Measurements from ENCODE around the gene COL18A1. TPM values are rescaled to one million over a fixed set of nuclear protein-coding genes. Genes with fewer than 3 reads are reported as not detected.
"Not testable (repeated sequence)": the region's sequence is repeated elsewhere in the genome, so short reads cannot be mapped to it uniquely, and the experiment has no call there.

The COL18A1 gene
- total RNA-seq, 1 experiment from 2014 or later: 0.11 TPM

- Histone ChIP-seq H3K9me2 (replicated peaks; ENCODE audit: insufficient read depth, low read length) (no peaks in the 10 kb centered on the region), H2AFZ (ENCODE audit: low read length) (no peak overlapping the region), H3K27me3 (ENCODE audit: low read length) (no peaks in the 10 kb centered on the region), H3K9ac (ENCODE audit: low read length) (no peak overlapping the region), H3K9me3 (ENCODE audit: low read length) (peaks cover 11% of the 10 kb centered on the region), H3K79me2 (ENCODE audit: low read length) (no peaks in the 10 kb centered on the region), H3K27ac (ENCODE audit: low read length) (no peak overlapping the region), H3K36me3 (ENCODE audit: insufficient read depth, low read length) (no peaks in the 10 kb centered on the region), H3K4me2 (ENCODE audit: low read depth, low read length, poor library complexity, severe bottlenecking) (no peak overlapping the region), H3K4me1 (ENCODE audit: low read length) (peaks cover 9% of the 10 kb centered on the region), H3K4me3 (ENCODE audit: low read length) (no peak overlapping the region), H4K20me1 (ENCODE audit: insufficient read depth, low read depth, low read length) (no peaks in the 10 kb centered on the region)
- no peak for DNase-seq
Observed at GRCh38 chr21:45497846-45498645, 93.1 kb downstream of the COL18A1 start.

- no peaks in the 10 kb centered on the region for H3K27me3 ChIP-seq (ENCODE audit: low read length)
- no peak overlapping the region for H3K9ac ChIP-seq (ENCODE audit: low read length)
- H3K9me2 ChIP-seq (replicated peaks; ENCODE audit: insufficient read depth, low read length): no peaks in the 10 kb centered on the region
- no peak overlapping the region for H3K4me2 ChIP-seq (ENCODE audit: low read depth, low read length, poor library complexity, severe bottlenecking)
- DNase-seq: no peak
- no peaks in the 10 kb centered on the region for H3K36me3 ChIP-seq (ENCODE audit: insufficient read depth, low read length)
- H3K4me3 ChIP-seq (ENCODE audit: low read length): no peak overlapping the region
- H4K20me1 ChIP-seq (ENCODE audit: insufficient read depth, low read depth, low read length): no peaks in the 10 kb centered on the region
- H3K27ac ChIP-seq (ENCODE audit: low read length): no peak overlapping the region
- no peaks in the 10 kb centered on the region for H3K79me2 ChIP-seq (ENCODE audit: low read length)
- H3K9me3 ChIP-seq (ENCODE audit: low read length): peaks cover 11% of the 10 kb centered on the region
- peaks cover 9% of the 10 kb centered on the region for H3K4me1 ChIP-seq (ENCODE audit: low read length)
- H2AFZ ChIP-seq (ENCODE audit: low read length): no peak overlapping the region
Observed at GRCh38 chr21:45498646-45499000, 93.7 kb downstream of the COL18A1 start.

- Histone ChIP-seq H3K9me2 (replicated peaks; ENCODE audit: insufficient read depth, low read length) (no peaks in the 10 kb centered on the region), H4K20me1 (ENCODE audit: insufficient read depth, low read depth, low read length) (no peaks in the 10 kb centered on the region), H3K27ac (ENCODE audit: low read length) (no peak overlapping the region), H3K9ac (ENCODE audit: low read length) (no peak overlapping the region), H2AFZ (ENCODE audit: low read length) (no peak overlapping the region), H3K79me2 (ENCODE audit: low read length) (no peaks in the 10 kb centered on the region), H3K36me3 (ENCODE audit: insufficient read depth, low read length) (no peaks in the 10 kb centered on the region), H3K4me2 (ENCODE audit: low read depth, low read length, poor library complexity, severe bottlenecking) (no peak overlapping the region), H3K4me1 (ENCODE audit: low read length) (peaks cover 3% of the 10 kb centered on the region), H3K4me3 (ENCODE audit: low read length) (no peak overlapping the region), H3K27me3 (ENCODE audit: low read length) (no peaks in the 10 kb centered on the region), H3K9me3 (ENCODE audit: low read length) (peaks cover 11% of the 10 kb centered on the region)
- no peak for DNase-seq
Observed at GRCh38 chr21:45499201-45499750, 94.3 kb downstream of the COL18A1 start.

GRCh38 chr21:45499970-45500577 is 95.1 kb downstream of the COL18A1 start:
- Histone ChIP-seq H3K4me1 (ENCODE audit: low read length) (peaks cover 6% of the 10 kb centered on the region), H3K79me2 (ENCODE audit: low read length) (no peaks in the 10 kb centered on the region), H3K4me3 (ENCODE audit: low read length) (no peak overlapping the region), H3K9me3 (ENCODE audit: low read length) (peaks cover 11% of the 10 kb centered on the region), H3K36me3 (ENCODE audit: insufficient read depth, low read length) (no peaks in the 10 kb centered on the region), H3K9ac (ENCODE audit: low read length) (no peak overlapping the region), H3K4me2 (ENCODE audit: low read depth, low read length, poor library complexity, severe bottlenecking) (no peak overlapping the region), H4K20me1 (ENCODE audit: insufficient read depth, low read depth, low read length) (no peaks in the 10 kb centered on the region), H2AFZ (ENCODE audit: low read length) (no peak overlapping the region), H3K27ac (ENCODE audit: low read length) (no peak overlapping the region), H3K27me3 (ENCODE audit: low read length) (no peaks in the 10 kb centered on the region), H3K9me2 (replicated peaks; ENCODE audit: insufficient read depth, low read length) (no peaks in the 10 kb centered on the region)
- no peak for DNase-seq

DNA sequence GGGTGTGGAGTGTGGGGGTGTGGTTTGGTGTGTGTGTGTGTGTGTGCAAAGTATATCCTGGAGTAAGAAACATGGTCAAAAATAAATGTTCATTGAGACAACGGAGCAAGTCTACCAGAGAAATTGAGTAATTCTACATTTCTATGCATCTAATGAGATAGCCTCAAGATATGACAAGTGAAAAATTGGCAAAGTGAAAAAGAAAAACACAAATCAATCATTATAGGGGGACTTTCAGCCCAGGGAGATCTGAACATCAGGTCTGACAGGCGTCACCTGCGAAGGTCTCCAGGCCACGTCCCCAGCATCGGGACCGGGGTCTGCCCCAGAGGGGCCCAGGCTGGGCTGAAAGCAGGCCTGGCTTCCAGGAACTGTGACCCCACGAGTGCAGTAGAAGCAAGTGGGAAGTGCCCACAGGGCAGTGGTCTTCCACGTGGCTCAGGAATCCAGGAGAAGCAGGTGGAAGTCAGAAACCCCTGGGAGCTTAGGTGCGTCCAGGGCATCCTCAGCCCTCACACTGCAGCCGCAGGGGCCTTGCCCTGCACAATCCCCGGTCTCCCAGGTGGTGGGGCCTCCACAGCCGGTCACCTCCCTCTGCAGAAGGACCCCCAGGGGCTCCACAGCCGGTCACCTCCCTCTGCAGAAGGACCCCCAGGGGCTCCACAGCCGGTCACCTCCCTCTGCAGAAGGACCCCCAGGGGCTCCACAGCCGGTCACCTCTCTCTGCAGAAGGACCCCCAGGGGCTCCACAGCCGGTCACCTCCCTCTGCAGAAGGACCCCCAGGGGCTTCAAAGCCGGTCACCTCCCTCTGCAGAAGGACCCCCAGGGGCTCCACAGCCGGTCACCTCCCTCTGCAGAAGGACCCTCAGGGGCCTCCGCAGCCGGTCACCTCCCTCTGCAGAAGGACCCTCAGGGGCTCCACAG is 96.4 kb downstream of the COL18A1 start:
- H3K9me2 ChIP-seq (replicated peaks; ENCODE audit: insufficient read depth, low read length); H3K9ac ChIP-seq (ENCODE audit: low read length); H3K79me2 ChIP-seq (ENCODE audit: low read length); H4K20me1 ChIP-seq (ENCODE audit: insufficient read depth, low read depth, low read length); H3K27me3 ChIP-seq (ENCODE audit: low read length); H3K4me1 ChIP-seq (ENCODE audit: low read length); H3K4me3 ChIP-seq (ENCODE audit: low read length); H2AFZ ChIP-seq (ENCODE audit: low read length); H3K27ac ChIP-seq (ENCODE audit: low read length); DNase-seq; H3K36me3 ChIP-seq (ENCODE audit: insufficient read depth, low read length); H3K4me2 ChIP-seq (ENCODE audit: low read depth, low read length, poor library complexity, severe bottlenecking): not testable (repeated sequence)
- peaks cover 11% of the 10 kb centered on the region for H3K9me3 ChIP-seq (ENCODE audit: low read length)

DNA sequence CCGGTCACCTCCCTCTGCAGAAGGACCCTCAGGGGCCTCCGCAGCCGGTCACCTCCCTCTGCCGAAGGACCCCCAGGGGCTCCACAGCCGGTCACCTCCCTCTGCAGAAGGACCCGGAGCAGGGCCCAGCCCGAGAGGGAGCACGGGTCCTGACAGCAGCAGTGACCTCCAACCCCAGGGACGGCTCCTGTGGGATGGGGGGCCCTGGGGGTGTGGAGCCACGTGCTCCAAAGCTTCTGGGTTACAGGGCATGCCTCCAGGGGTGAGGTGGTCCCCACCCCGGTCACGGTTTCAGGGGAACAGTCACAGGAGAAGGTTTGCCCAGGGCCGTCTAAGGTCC is 97.0 kb downstream of the COL18A1 start:
- no peak overlapping the region for H3K4me3 ChIP-seq (ENCODE audit: low read length)
- H4K20me1 ChIP-seq (ENCODE audit: insufficient read depth, low read depth, low read length): no peaks in the 10 kb centered on the region

DNA sequence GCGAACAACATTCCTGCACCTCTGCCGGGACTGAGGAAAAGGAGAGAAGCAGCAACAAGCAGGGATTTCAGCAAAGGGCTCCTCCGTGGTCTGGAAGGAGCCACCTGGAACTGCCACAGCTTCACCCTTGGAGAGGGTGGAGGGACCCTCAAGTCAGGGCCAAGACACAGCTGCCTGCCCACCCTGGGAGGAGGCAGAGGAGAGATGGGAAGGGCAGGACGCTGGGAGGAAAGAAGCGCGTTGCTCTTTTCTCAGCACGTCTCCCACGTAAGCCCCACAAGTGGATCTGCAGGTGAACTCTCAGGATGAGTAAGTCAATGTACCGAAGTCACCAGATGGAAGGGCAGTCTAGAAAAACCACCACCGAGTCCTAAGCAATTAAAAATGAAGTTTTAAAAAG is 97.6 kb downstream of the COL18A1 start:
- H4K20me1 ChIP-seq (ENCODE audit: insufficient read depth, low read depth, low read length): no peaks in the 10 kb centered on the region
- no peak overlapping the region for H3K4me3 ChIP-seq (ENCODE audit: low read length)
- no peak for DNase-seq
- H3K9ac ChIP-seq (ENCODE audit: low read length): no peak overlapping the region
- no peak overlapping the region for H3K27ac ChIP-seq (ENCODE audit: low read length)
- no peaks in the 10 kb centered on the region for H3K36me3 ChIP-seq (ENCODE audit: insufficient read depth, low read length)
- no peaks in the 10 kb centered on the region for H3K79me2 ChIP-seq (ENCODE audit: low read length)
- H2AFZ ChIP-seq (ENCODE audit: low read length): no peak overlapping the region
- peaks cover 6% of the 10 kb centered on the region for H3K4me1 ChIP-seq (ENCODE audit: low read length)
- no peaks in the 10 kb centered on the region for H3K9me2 ChIP-seq (replicated peaks; ENCODE audit: insufficient read depth, low read length)
- no peak overlapping the region for H3K4me2 ChIP-seq (ENCODE audit: low read depth, low read length, poor library complexity, severe bottlenecking)
- H3K9me3 ChIP-seq (ENCODE audit: low read length): peaks cover 11% of the 10 kb centered on the region
- H3K27me3 ChIP-seq (ENCODE audit: low read length): no peaks in the 10 kb centered on the region

More for the DNA sequence above, 97.0 kb downstream of the COL18A1 start:
- Histone ChIP-seq H3K27ac (ENCODE audit: low read length) (no peak overlapping the region), H3K9me2 (replicated peaks; ENCODE audit: insufficient read depth, low read length) (no peaks in the 10 kb centered on the region), H3K27me3 (ENCODE audit: low read length) (no peaks in the 10 kb centered on the region), H3K4me2 (ENCODE audit: low read depth, low read length, poor library complexity, severe bottlenecking) (no peak overlapping the region), H3K36me3 (ENCODE audit: insufficient read depth, low read length) (no peaks in the 10 kb centered on the region), H3K79me2 (ENCODE audit: low read length) (no peaks in the 10 kb centered on the region), H3K9ac (ENCODE audit: low read length) (no peak overlapping the region), H3K9me3 (ENCODE audit: low read length) (peaks cover 11% of the 10 kb centered on the region), H2AFZ (ENCODE audit: low read length) (no peak overlapping the region), H3K4me1 (ENCODE audit: low read length) (peaks cover 6% of the 10 kb centered on the region)
- DNase-seq: no peak

DNA sequence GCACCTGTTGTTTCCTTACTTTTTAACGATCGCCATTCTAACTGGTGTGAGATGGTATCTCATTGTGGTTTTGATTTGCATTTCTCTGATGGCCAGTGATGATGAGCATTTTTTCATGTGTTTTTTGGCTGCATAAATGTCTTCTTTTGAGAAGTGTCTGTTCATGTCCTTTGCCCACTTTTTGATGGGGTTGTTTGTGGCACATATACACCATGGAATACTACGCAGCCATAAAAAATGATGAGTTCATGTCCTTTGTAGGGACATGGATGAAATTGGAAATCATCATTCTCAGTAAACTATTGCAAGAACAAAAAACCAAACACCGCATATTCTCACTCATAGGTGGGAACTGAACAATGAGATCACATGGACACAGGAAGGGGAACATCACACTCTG is 98.3 kb downstream of the COL18A1 start:
- H3K4me1 ChIP-seq (ENCODE audit: low read length); H3K9me2 ChIP-seq (replicated peaks; ENCODE audit: insufficient read depth, low read length); H3K4me3 ChIP-seq (ENCODE audit: low read length); DNase-seq; H3K27me3 ChIP-seq (ENCODE audit: low read length); H3K79me2 ChIP-seq (ENCODE audit: low read length); H3K4me2 ChIP-seq (ENCODE audit: low read depth, low read length, poor library complexity, severe bottlenecking); H2AFZ ChIP-seq (ENCODE audit: low read length); H3K9ac ChIP-seq (ENCODE audit: low read length); H4K20me1 ChIP-seq (ENCODE audit: insufficient read depth, low read depth, low read length); H3K27ac ChIP-seq (ENCODE audit: low read length); H3K36me3 ChIP-seq (ENCODE audit: insufficient read depth, low read length): not testable (repeated sequence)
- H3K9me3 ChIP-seq (ENCODE audit: low read length): peaks cover 11% of the 10 kb centered on the region
